M059J (cell line): Measurements from ENCODE around the gene CIAO2A. TPM values are rescaled to one million over a fixed set of nuclear protein-coding genes. Genes with fewer than 3 reads are reported as not detected.

Experiments
- DNase-seq: peaks from one replicate; pipeline ENCODE4 v3.0.0-alpha.2; 2012; ENCODE audit warnings: low read depth
- total RNA-seq: library from RNA; depleted of rRNA; stranded (reverse); fragments of >200 nt; shearing (Covaris generic); gene quantifications from 2 replicates; pipeline ENCODE4 v1.2.3, GENCODE V29; 2014; rRNA removed

CIAO2A gene
- total RNA-seq, 1 experiment from 2014 or later = 196 TPM

- peak; percentile 18 for DNase-seq
Observed at GRCh38 chr15:64044300-64045100, 49.1 kb downstream of the CIAO2A start.

GRCh38 chr15:64038878-64039610 lies 54.6 kb downstream of the CIAO2A start:
- DNase-seq = no peak

- no peak for DNase-seq
Observed at GRCh38 chr15:64037966-64038365, 55.7 kb downstream of the CIAO2A start.

- DNase-seq = no peak
Observed at GRCh38 chr15:64037116-64037515, 56.5 kb downstream of the CIAO2A start.

GRCh38 chr15:64035525-64035924 lies 58.1 kb downstream of the CIAO2A start:
- no peak for DNase-seq

DNA sequence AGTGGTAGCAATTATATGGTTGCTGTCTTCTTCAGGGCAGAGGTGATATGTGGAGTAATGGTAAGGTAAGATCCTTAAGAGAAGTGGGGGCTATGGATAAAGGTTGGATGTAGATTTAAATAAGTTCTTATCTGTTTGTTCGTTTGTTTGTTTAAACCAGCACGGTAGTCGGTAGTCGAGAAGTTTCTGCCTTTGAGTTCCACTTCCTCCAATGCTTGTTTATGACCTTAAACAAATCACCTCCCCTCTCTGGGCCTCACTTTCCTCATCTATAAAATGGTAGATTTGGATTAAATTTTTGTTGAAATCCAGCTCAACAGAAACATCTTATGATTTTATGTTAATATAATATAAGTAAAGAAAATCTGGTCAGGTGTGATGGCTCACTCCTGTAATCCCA lies 59.1 kb downstream of the CIAO2A start:
- no peak for DNase-seq

DNA sequence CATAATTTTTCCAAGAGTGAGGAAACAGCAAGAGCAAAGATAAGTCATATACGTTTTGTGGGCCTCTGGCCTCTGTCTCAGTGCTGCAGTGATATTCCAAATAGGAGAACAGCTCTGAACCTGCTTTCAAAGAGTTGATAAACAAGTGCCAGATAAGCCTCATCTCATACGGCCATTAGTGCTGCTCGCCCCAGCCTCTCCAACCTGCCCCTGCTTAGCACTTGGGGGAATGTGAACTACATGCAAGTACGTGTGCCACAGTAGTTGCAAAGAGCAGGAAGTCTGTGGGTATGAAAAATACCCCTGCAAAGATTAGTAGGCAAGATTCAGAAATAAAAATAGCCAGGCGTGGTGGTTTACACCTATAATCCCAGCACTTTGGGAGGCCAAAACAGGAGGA lies 61.3 kb downstream of the CIAO2A start:
- DNase-seq = no peak

DNA sequence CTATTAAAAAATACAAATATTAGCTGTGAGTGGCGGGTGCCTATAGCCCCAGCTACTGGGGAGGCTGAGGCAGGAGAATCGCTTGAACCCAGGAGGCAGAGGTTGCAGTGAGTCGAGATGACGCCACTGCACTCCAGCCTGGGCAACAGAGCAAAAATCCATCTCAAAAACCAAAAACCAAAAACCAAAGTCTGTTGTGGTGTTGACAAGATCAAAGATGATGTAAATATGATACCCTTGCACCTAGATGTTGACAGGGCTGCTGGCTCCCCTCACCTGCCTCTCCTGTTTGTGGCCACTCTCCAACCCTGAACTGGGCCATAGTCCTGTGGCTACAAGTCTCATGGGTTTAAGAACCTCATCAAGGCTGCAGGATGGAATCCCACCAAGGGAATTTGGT lies 63.5 kb downstream of the CIAO2A start:
- no peak for DNase-seq

- DNase-seq = no peak
Observed at GRCh38 chr15:64029633-64030032, 64.0 kb downstream of the CIAO2A start.

DNA sequence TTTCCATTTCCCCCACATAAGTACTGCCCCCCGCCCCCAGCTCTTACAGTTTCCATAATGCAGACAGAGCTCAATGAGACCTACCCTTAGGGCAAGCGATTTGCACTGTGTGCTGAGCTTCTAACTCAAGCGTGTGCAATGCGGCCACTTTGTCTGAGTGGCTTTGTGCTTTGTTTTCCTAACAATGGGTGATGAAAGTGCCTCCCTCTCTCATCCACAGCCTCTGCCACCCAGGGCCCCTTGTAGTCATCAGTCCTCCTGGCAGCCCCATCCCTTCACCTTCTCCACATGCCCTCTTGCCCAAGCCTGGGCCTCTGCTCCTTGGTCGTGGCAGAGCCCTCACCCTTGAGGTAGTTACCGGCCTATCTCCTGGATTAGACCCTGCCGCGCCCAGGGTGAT lies 64.5 kb downstream of the CIAO2A start:
- no peak for DNase-seq

GRCh38 chr15:64026591-64026990 lies 67.0 kb downstream of the CIAO2A start:
- DNase-seq = no peak

GRCh38 chr15:64024172-64025050 lies 69.2 kb downstream of the CIAO2A start:
- peak; percentile 39 for DNase-seq

GRCh38 chr15:64023220-64023619 lies 70.4 kb downstream of the CIAO2A start:
- no peak for DNase-seq

- DNase-seq = no peak
Observed at GRCh38 chr15:64022571-64022970, 71.1 kb downstream of the CIAO2A start.

Other genes starting within 250 kb of the CIAO2A start
- 7.3 and 8.0 TPM in 2 replicates for gene DAPK2, start 47.4 kb downstream of the CIAO2A start, total RNA-seq
- 21.9 and 29.8 TPM in 2 replicates for gene SNX1, start 2.1 kb upstream of the CIAO2A start, total RNA-seq
- 0.20 and 0.27 TPM in 2 replicates for gene SNX22, start 57.9 kb upstream of the CIAO2A start, total RNA-seq
- 814 and 1,026 TPM in 2 replicates for gene PPIB, start 69.2 kb upstream of the CIAO2A start, total RNA-seq